GM12872 (cell line): ENCODE data around the gene MINK1.

ENCODE experiments used
- TF ChIP-seq, protein P1 (sequence below): IDR thresholded peaks from 3 replicates; pipeline ENCODE4 v1.5.1; 2011; ENCODE audit warnings: low read depth, mild to moderate bottlenecking, low read length, moderate library complexity; ENCODE audit not compliant: insufficient read depth

Gene MINK1

DNA sequence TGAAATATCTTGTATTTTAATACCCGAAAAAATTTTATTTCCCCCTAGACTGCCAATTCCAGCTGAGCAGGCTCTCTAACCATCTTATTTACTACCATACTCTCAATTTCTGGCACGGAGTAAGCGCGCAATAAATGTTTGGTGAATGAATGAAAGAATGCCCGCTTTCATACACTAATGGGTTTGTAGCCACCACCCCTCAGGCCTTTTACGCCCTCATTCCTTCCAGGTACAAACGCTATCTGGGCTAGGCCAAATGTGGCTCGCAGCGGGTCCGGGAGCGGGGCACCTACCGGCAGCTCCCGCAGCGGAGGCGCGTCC, 26.7 kb upstream of the MINK1 start:
- TF ChIP-seq, protein P1, sequence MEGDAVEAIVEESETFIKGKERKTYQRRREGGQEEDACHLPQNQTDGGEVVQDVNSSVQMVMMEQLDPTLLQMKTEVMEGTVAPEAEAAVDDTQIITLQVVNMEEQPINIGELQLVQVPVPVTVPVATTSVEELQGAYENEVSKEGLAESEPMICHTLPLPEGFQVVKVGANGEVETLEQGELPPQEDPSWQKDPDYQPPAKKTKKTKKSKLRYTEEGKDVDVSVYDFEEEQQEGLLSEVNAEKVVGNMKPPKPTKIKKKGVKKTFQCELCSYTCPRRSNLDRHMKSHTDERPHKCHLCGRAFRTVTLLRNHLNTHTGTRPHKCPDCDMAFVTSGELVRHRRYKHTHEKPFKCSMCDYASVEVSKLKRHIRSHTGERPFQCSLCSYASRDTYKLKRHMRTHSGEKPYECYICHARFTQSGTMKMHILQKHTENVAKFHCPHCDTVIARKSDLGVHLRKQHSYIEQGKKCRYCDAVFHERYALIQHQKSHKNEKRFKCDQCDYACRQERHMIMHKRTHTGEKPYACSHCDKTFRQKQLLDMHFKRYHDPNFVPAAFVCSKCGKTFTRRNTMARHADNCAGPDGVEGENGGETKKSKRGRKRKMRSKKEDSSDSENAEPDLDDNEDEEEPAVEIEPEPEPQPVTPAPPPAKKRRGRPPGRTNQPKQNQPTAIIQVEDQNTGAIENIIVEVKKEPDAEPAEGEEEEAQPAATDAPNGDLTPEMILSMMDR: no peak

DNA sequence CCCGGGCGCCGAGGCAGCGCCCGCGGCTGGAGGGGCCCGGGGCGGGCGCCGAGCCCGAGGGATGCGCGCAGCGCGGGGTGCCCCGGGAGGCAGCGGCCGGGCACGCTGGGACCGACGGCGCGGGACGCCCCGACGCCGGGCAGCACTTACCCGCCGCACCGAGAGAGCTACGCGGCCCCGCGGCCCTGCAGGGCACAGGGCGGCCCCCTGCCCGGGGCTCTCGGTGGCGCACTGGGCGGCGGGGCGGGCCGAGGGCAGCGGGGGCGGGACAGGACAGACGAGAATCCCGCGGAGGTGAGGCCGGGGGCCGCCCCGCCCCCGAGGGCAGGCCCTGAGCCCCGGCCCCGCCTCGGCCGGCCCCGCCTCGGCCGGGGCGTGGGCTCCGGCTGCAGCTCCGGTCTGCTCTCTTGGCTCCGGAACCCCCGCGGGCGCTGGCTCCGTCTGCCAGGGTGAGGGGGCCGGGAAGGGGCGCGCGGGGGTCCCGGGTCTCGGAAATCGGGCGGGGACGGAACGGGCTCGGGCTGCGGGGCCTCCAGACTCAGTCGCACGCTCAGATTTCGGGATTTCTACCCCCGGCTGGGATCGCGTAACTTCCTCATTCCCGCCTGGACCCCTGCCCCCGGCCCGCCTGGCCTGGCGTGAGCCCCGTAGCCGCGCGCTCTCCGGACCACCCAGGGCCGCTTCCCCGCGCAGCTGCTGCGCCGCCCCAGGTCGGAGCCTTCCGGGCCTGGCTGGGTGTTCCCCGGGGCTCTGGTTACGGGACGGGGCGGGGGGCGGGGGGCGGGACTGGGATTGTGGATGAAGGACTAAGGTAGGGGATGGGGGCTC, 26.1 kb upstream of the MINK1 start, which contains the start of gene PLD2:
Gene PLD2 (plus strand): TSS at position 376 of the 828 bp plus-strand sequence. CDS start 621 bp downstream, outside the sequence.
- TF ChIP-seq, protein P1: no peak

DNA sequence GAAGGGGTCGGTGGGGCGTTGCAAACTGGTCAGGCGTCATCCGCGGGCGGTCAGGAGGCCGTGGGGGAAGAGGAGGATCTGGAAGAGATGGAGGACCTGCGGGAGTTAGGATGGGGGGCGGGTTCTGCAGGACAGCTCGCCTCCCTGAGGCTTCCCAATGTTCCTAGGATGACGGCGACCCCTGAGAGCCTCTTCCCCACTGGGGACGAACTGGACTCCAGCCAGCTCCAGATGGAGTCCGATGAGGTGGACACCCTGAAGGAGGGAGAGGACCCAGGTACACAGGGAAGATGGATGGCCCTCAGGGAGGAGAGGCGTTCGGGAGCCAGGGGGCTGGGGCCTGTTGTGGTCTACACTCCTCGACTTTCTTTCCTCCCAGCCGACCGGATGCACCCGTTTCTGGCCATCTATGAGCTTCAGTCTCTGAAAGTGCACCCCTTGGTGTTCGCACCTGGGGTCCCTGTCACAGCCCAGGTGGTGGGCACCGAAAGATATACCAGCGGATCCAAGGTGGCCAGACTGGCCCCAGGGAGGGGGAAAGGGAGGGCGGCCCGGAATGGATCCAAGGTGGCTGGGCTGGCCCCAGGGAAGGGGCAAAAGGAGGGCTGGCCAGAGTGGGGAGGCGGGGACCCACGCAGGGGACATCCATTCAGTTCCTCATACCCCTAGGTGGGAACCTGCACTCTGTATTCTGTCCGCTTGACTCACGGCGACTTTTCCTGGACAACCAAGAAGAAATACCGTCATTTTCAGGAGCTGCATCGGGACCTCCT, 25.3 kb upstream of the MINK1 start:
- TF ChIP-seq, protein P1: no peak

DNA sequence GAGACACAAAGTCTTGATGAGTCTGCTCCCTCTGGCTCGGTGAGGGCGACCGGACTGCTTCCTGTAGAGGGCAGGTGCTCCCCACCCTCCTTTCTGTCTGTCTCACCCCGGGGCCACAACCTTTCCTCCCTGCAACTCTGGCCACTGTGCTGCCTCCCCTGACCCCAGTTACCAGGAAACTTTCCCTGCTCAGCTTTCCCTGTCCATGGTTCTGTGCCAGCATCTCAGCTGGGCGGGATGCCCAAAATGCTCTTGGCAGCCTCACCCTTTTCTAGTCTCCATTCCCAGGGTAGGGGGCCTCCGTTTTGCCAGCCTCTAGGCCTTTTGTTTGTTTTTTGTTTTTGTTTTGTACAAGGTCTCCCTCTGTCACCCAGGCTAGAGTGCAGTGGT, 24.8 kb upstream of the MINK1 start:
- TF ChIP-seq, protein P1: no peak

DNA sequence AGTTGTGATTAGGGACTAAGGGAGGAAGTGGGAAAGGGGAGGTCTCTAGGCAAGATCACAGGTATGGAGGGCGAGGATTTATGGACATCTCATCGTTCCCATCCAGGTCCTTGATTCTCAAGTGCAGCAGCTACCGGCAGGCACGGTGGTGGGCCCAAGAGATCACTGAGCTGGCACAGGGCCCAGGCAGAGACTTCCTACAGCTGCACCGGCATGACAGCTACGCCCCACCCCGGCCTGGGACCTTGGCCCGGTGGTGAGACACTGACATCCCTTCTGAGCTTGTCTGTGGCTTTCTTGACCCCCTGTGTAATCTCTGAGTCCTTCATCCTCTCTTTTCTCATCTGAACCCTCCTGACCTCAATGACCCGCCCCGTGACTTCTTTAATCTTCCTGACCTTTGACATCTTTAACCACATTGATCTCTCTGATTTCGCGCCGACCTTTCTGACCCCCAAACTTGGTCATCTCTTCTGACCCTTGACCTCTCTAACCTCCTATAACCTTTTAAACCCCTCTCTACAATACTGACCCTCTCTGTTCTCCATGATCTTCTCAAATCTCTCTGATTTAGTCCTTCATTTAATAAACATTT, 22.3 kb upstream of the MINK1 start:
- TF ChIP-seq, protein P1: no peak

DNA sequence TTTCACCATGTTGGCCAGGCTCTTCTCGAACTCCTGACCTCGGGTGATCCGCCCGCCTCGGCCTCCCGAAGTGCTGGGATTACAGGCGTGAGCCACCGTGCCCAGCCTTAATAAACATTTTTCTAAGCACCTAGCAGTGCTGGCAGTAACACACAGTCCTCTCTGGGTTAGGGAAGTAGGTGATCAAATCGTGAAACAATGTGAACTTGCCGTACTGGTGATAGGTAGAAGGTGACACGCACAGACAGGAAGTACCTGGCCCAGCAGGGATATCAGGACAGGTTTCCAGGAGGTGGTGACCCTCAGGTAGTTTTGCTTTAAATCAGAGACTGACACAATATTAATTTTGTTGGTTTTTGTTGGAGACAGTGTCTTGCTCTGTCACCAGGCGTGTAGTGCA, 21.7 kb upstream of the MINK1 start:
- TF ChIP-seq, protein P1: no peak

DNA sequence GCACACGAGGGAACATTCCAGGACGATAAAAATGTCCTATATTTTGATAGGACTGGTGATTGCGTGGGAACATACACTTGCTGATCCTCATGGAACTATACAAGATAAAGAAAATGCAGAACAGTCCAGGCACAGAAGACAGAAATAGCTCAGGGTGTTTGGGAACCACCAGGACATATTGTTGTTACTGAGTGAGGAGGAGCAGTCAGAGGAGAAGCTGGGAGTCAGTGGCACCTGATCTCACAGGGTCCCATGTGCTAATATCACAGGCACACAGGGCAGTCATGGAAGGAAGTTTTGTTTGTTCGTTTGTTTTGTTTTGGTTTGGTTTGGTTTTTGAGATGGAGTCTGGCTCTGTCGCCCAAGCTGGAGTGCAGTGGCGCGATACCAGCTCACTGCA, 20.4 kb upstream of the MINK1 start:
- TF ChIP-seq, protein P1: no peak
